ENCODE results near the gene ARMH3.

The ARMH3 gene

GRCh38 chr10:101967713-101968112 lies 88.3 kb downstream of the ARMH3 start:
- H4K20me1 ChIP-seq (ENCODE audit: control insufficient read depth, insufficient read depth, low read depth, low read length), result no peaks in the 10 kb centered on the region
- no peaks in the 10 kb centered on the region for H3K9me2 ChIP-seq (replicated peaks; ENCODE audit: control insufficient read depth, low read length)
- H3K36me3 ChIP-seq (ENCODE audit: control insufficient read depth, low read length), result peaks cover 15% of the 10 kb centered on the region
- peak overlapping the region; percentile 69 for H3K4me3 ChIP-seq (ENCODE audit: low read length)
- no peaks in the 10 kb centered on the region for H3K79me2 ChIP-seq (ENCODE audit: control insufficient read depth, low read length)
- peaks cover 75% of the 10 kb centered on the region for H3K4me1 ChIP-seq (ENCODE audit: control insufficient read depth, low read length)
- peak overlapping the region; percentile 96 for H3K27ac ChIP-seq (ENCODE audit: low read depth, low read length)
- H3K4me2 ChIP-seq (ENCODE audit: low read length), result peak overlapping the region; percentile 96
- H3K9me3 ChIP-seq (ENCODE audit: control insufficient read depth, insufficient read depth, low read length), result no peaks in the 10 kb centered on the region
- H3F3A ChIP-seq (ENCODE audit: control insufficient read depth, insufficient read depth), result peaks cover 21% of the 10 kb centered on the region
- no peak for TF ChIP-seq EZH2phosphoT487 (IDR thresholded peaks at IDR 0.05; ENCODE audit: borderline replicate concordance, low read length)
- H3K27me3 ChIP-seq (ENCODE audit: control insufficient read depth, low read length), result no peaks in the 10 kb centered on the region

- Histone ChIP-seq H3F3A (ENCODE audit: control insufficient read depth, insufficient read depth) (peaks cover 21% of the 10 kb centered on the region), H3K9me3 (ENCODE audit: control insufficient read depth, insufficient read depth, low read length) (no peaks in the 10 kb centered on the region), H3K27me3 (ENCODE audit: control insufficient read depth, low read length) (no peaks in the 10 kb centered on the region), H3K4me1 (ENCODE audit: control insufficient read depth, low read length) (peaks cover 69% of the 10 kb centered on the region), H3K79me2 (ENCODE audit: control insufficient read depth, low read length) (no peaks in the 10 kb centered on the region), H4K20me1 (ENCODE audit: control insufficient read depth, insufficient read depth, low read depth, low read length) (no peaks in the 10 kb centered on the region), H3K27ac (ENCODE audit: low read depth, low read length) (no peak overlapping the region), H3K4me3 (ENCODE audit: low read length) (peak overlapping the region; percentile 69), H3K9me2 (replicated peaks; ENCODE audit: control insufficient read depth, low read length) (no peaks in the 10 kb centered on the region), H3K36me3 (ENCODE audit: control insufficient read depth, low read length) (peaks cover 9% of the 10 kb centered on the region), H3K4me2 (ENCODE audit: low read length) (peak overlapping the region; percentile 96)
- TF ChIP-seq EZH2phosphoT487 (IDR thresholded peaks at IDR 0.05; ENCODE audit: borderline replicate concordance, low read length), result no peak
- no peak for TF ChIP-seq CTCF (IDR thresholded peaks at IDR 0.05; ENCODE audit: low read depth, low read length, poor library complexity, severe bottlenecking)
Measured at GRCh38 chr10:101967119-101967518, 88.9 kb downstream of the ARMH3 start.

GRCh38 chr10:101965075-101965765 lies 90.8 kb downstream of the ARMH3 start:
- no peaks in the 10 kb centered on the region for H3K27me3 ChIP-seq (ENCODE audit: control insufficient read depth, low read length)
- no peak overlapping the region for H3K4me3 ChIP-seq (ENCODE audit: low read length)
- H3F3A ChIP-seq (ENCODE audit: control insufficient read depth, insufficient read depth), result peaks cover 17% of the 10 kb centered on the region
- peaks cover 51% of the 10 kb centered on the region for H3K4me1 ChIP-seq (ENCODE audit: control insufficient read depth, low read length)
- no peaks in the 10 kb centered on the region for H4K20me1 ChIP-seq (ENCODE audit: control insufficient read depth, insufficient read depth, low read depth, low read length)
- no peak overlapping the region for H3K4me2 ChIP-seq (ENCODE audit: low read length)
- H3K27ac ChIP-seq (ENCODE audit: low read depth, low read length), result no peak overlapping the region
- no peaks in the 10 kb centered on the region for H3K9me2 ChIP-seq (replicated peaks; ENCODE audit: control insufficient read depth, low read length)
- H3K79me2 ChIP-seq (ENCODE audit: control insufficient read depth, low read length), result no peaks in the 10 kb centered on the region
- TF ChIP-seq CTCF (IDR thresholded peaks at IDR 0.05; ENCODE audit: low read depth, low read length, poor library complexity, severe bottlenecking), result no peak
- no peak for TF ChIP-seq EZH2phosphoT487 (IDR thresholded peaks at IDR 0.05; ENCODE audit: borderline replicate concordance, low read length)
- H3K9me3 ChIP-seq (ENCODE audit: control insufficient read depth, insufficient read depth, low read length), result no peaks in the 10 kb centered on the region
- peaks cover 3% of the 10 kb centered on the region; the same call in 1 of the 2 replicates for H3K36me3 ChIP-seq (ENCODE audit: control insufficient read depth, low read length)

Measured in DOHH2 (cell line).